K562 (cell line): ENCODE data around the gene RPL9. TPM values are rescaled to one million over a fixed set of nuclear protein-coding genes. Genes with fewer than 3 reads are reported as not detected.

ENCODE experiments used
- BRF1 ChIP-seq: IDR thresholded peaks from 3 replicates; pipeline ENCODE4 v1.6.1; 2011; ENCODE audit warnings: borderline replicate concordance, mild to moderate bottlenecking; ENCODE audit not compliant: insufficient read length; ENCODE audit errors: extremely low read depth
- CBX3 ChIP-seq, 2 experiments: IDR thresholded peaks; 1 replicate in 1 of 2; 2 replicates in 1 of 2; pipeline ENCODE4 v1.6.1; 2012; ENCODE audit warnings: inconsistent platforms in 2 of 2, low read length in 2 of 2, borderline replicate concordance in 1 of 2, control low read depth in 1 of 2
- LCOR ChIP-seq: sonication (generic); formaldehyde crosslinking; IDR thresholded peaks from 2 replicates; pipeline ENCODE4 v1.8.0; 2022; ENCODE audit warnings: mild to moderate bottlenecking, missing genetic modification reagents
- SREBF2 ChIP-seq: sonication (generic); formaldehyde crosslinking; IDR thresholded peaks from 2 replicates; pipeline ENCODE4 v1.4.0; 2020; ENCODE audit warnings: mild to moderate bottlenecking, missing genetic modification reagents
- ZKSCAN3 ChIP-seq: fragments of 250-450 bp; sonication (Bioruptor Pico); IDR thresholded peaks from 2 replicates; pipeline ENCODE4 v1.4.0; 2020
- polyA plus RNA-seq, 8 experiments: library from polyadenylated mRNA; depleted of rRNA in 4 of 8; stranded (reverse) in 5 of 8; unstranded in 3 of 8; fragments of >200 nt; fragmentation: Nextera tagmentation in 2 of 8; fragmentation: Illumina TruSeq in 1 of 8; extraction: Ambion mirVana in 2 of 8; extraction: Trizol in 1 of 8; gene quantifications; 2 replicates each; pipeline versions ENCODE4 v1.2.1 to v1.2.3, GENCODE V29; 2011 to 2014; ENCODE audit warnings: inconsistent platforms in 1 of 8, missing spikeins in 1 of 8
- total RNA-seq, 7 experiments: library from RNA; depleted of rRNA in 6 of 7; stranded (reverse); fragments of >200 nt in 6 of 7; fragmentation: Illumina TruSeq in 2 of 7; extraction: Trizol in 2 of 7; gene quantifications; 2 replicates each; pipeline versions ENCODE4 v1.2.1 to v1.2.3, GENCODE V29; 2011 to 2021; ENCODE audit warnings: low replicate concordance in 1 of 7
- TF ChIP-seq, protein P1 (sequence below): fragments of 250-450 bp; sonication (Bioruptor Pico); IDR thresholded peaks from 2 replicates; pipeline ENCODE4 v1.5.0; 2021; ENCODE audit warnings: mild to moderate bottlenecking, moderate library complexity
- TF ChIP-seq, protein P2 (sequence below): fragments of 250-450 bp; sonication (Bioruptor Pico); IDR thresholded peaks from 2 replicates; pipeline ENCODE4 v1.5.0; 2020; ENCODE audit warnings: mild to moderate bottlenecking, borderline replicate concordance
- TF ChIP-seq, protein P3 (sequence below): sonication (generic); formaldehyde crosslinking; IDR thresholded peaks from 2 replicates; pipeline ENCODE4 v1.8.0; 2022; ENCODE audit warnings: mild to moderate bottlenecking, missing genetic modification reagents, borderline replicate concordance

RPL9 gene
- total and polyA plus RNA-seq, 9 of the 15 experiments (the other 6 are each of a cell fraction or from before 2014, with no cell fraction given): 1,925 to 5,178 (median 3,033) TPM

DNA sequence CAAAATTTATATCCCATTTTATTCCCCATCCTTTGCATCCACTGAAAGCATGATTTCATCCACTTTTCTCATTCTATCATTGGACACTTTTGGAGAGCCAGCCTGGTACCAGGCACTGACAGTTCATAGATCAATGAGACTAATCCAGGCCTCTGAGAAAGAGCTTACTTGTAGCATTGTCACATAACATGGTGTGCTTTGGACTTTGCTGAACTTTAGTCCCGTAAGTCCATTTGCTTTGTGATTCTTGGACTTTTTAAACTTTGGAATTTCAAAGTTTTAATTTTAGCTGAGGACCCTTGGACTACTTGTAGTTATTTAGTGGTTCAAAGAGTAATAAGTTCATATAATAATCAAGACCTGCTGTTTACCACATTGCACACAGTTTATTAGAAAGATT lies 11.7 kb upstream of the RPL9 start (continued):
- TF ChIP-seq, protein P1, sequence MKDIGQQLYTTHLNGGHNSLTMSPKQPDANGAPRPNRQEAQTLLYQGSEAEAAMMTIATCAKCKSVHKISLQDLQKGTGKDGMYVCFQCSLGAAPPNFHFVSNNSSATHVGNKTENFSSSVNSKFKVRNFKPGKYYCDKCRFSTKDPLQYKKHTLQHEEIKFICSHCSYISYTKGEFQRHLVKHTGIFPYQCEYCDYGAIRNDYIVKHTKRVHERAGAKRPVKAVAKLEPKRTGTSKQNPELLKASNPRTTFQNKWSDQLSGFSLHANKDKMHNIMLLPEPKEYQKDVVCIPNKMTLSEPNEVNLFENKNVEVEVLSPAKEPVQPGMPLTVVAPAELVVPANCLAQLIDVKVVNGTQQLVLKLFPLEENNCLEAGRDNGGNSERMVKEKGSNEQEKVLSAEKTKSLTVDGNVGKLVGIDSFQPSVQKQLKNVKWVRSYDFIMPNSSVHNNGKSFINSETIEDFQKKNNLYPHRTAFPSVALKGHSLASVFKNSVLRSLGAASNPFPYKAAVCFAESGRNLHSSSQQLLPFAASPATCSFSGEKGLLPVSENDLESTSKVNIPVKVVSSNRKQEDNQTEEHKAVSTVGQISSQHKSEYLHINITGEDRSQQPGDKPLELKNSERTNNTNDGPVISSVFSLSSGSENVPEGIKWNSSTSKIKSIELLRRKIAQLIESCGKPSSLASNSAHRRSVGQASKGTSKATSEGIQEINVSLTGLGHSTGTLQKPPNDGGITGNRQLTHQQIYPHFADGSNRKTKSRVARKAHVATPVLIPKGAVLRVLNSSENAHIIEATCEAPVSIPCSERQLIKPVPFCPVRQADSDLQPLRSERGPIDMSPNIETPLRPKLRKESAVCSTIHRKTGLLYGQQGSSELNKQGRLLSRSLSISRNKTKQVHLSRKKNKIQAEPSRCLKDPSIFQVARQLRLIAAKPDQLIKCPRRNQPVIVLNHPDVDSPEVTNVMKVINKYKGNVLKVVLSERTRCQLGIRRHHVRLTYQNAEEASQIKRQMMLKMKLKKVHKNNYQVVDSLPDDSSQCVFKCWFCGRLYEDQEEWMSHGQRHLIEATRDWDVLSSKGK (CRISPR knock-in tag): no peak
- TF ChIP-seq BRF1 (no peak), SREBF2 (no peak), CBX3 (IDR thresholded peaks at IDR 0.05; ENCODE audit: borderline replicate concordance in 1 of 2, low read length in 2 of 2) (no peak), LCOR (CRISPR knock-in tag) (no peak), ZKSCAN3 (CRISPR knock-in tag) (no peak)
- TF ChIP-seq, protein P2, sequence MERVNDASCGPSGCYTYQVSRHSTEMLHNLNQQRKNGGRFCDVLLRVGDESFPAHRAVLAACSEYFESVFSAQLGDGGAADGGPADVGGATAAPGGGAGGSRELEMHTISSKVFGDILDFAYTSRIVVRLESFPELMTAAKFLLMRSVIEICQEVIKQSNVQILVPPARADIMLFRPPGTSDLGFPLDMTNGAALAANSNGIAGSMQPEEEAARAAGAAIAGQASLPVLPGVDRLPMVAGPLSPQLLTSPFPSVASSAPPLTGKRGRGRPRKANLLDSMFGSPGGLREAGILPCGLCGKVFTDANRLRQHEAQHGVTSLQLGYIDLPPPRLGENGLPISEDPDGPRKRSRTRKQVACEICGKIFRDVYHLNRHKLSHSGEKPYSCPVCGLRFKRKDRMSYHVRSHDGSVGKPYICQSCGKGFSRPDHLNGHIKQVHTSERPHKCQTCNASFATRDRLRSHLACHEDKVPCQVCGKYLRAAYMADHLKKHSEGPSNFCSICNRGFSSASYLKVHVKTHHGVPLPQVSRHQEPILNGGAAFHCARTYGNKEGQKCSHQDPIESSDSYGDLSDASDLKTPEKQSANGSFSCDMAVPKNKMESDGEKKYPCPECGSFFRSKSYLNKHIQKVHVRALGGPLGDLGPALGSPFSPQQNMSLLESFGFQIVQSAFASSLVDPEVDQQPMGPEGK (CRISPR knock-in tag): no peak
- TF ChIP-seq, protein P3, sequence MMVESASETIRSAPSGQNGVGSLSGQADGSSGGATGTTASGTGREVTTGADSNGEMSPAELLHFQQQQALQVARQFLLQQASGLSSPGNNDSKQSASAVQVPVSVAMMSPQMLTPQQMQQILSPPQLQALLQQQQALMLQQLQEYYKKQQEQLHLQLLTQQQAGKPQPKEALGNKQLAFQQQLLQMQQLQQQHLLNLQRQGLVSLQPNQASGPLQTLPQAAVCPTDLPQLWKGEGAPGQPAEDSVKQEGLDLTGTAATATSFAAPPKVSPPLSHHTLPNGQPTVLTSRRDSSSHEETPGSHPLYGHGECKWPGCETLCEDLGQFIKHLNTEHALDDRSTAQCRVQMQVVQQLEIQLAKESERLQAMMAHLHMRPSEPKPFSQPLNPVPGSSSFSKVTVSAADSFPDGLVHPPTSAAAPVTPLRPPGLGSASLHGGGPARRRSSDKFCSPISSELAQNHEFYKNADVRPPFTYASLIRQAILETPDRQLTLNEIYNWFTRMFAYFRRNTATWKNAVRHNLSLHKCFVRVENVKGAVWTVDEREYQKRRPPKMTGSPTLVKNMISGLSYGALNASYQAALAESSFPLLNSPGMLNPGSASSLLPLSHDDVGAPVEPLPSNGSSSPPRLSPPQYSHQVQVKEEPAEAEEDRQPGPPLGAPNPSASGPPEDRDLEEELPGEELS (CRISPR knock-in tag): no peak
